Measurements from ENCODE around the gene FLNC. TPM values are rescaled to one million over a fixed set of nuclear protein-coding genes. Genes with fewer than 3 reads are reported as not detected.

Gene FLNC
- total and polyA plus RNA-seq, 2 of the 13 experiments (the other 11 are each of a cell fraction or from before 2014, with no cell fraction given), result 0.02 TPM; not detected in 1

DNA sequence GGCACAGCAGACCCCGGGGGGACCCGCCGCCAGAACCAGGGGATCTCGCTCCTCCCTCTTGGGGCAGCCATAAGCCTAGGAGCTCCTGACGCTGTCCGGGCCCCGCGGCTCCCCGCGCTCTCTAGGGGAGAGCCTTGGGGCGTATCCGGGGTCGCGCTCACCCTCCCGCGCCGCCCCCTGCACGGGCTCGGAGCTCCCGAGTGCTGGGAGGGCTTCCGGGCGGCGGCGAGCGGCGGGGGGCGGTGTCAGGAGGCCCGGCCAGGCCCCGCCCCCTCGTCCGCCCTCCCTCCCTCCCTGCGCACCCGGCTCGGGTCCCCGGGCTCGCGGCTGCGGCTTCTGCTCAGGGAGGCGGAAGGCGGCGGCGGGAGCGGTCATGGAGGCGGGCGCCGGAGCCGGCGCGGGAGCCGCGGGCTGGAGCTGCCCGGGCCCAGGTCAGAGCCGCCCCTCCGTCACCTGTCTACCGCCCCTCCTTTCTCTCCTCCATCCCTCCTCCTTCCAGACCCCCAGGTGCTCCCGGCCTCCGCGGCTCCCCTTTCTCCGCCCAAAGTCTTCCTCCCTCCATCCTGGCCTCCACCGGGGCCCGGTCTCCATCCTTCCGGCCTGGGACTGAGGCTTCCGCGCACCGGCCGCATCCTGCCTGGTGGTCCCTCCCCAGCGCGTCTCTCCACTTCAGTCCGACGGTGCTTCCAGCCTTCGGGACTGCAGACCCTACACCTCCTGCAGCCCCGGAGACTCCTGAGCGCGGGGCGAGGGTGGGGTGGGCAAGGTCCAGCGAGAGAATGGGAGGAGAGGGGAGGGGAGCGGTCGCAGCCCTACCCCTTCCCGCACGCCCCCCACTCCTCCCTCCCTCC, 38.9 kb upstream of the FLNC start, which contains the start of gene CCDC136 (continued):
- TF ChIP-seq, protein P1, sequence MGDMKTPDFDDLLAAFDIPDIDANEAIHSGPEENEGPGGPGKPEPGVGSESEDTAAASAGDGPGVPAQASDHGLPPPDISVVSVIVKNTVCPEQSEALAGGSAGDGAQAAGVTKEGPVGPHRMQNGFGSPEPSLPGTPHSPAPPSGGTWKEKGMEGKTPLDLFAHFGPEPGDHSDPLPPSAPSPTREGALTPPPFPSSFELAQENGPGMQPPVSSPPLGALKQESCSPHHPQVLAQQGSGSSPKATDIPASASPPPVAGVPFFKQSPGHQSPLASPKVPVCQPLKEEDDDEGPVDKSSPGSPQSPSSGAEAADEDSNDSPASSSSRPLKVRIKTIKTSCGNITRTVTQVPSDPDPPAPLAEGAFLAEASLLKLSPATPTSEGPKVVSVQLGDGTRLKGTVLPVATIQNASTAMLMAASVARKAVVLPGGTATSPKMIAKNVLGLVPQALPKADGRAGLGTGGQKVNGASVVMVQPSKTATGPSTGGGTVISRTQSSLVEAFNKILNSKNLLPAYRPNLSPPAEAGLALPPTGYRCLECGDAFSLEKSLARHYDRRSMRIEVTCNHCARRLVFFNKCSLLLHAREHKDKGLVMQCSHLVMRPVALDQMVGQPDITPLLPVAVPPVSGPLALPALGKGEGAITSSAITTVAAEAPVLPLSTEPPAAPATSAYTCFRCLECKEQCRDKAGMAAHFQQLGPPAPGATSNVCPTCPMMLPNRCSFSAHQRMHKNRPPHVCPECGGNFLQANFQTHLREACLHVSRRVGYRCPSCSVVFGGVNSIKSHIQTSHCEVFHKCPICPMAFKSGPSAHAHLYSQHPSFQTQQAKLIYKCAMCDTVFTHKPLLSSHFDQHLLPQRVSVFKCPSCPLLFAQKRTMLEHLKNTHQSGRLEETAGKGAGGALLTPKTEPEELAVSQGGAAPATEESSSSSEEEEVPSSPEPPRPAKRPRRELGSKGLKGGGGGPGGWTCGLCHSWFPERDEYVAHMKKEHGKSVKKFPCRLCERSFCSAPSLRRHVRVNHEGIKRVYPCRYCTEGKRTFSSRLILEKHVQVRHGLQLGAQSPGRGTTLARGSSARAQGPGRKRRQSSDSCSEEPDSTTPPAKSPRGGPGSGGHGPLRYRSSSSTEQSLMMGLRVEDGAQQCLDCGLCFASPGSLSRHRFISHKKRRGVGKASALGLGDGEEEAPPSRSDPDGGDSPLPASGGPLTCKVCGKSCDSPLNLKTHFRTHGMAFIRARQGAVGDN (CRISPR knock-in tag; IDR thresholded peaks at IDR 0.05), result peak; percentile 37; the same call in 1 of the 2 replicates
- no peak for TF ChIP-seq POLR2G (IDR thresholded peaks at IDR 0.05; ENCODE audit: low read depth, low read length)
- TF ChIP-seq GTF3A (CRISPR knock-in tag; conservative IDR thresholded peaks at IDR 0.05), result no peak
- no peak for TF ChIP-seq CEBPB (IDR thresholded peaks at IDR 0.05; ENCODE audit: borderline replicate concordance, low read depth, low read length)
- TF ChIP-seq, protein P2, sequence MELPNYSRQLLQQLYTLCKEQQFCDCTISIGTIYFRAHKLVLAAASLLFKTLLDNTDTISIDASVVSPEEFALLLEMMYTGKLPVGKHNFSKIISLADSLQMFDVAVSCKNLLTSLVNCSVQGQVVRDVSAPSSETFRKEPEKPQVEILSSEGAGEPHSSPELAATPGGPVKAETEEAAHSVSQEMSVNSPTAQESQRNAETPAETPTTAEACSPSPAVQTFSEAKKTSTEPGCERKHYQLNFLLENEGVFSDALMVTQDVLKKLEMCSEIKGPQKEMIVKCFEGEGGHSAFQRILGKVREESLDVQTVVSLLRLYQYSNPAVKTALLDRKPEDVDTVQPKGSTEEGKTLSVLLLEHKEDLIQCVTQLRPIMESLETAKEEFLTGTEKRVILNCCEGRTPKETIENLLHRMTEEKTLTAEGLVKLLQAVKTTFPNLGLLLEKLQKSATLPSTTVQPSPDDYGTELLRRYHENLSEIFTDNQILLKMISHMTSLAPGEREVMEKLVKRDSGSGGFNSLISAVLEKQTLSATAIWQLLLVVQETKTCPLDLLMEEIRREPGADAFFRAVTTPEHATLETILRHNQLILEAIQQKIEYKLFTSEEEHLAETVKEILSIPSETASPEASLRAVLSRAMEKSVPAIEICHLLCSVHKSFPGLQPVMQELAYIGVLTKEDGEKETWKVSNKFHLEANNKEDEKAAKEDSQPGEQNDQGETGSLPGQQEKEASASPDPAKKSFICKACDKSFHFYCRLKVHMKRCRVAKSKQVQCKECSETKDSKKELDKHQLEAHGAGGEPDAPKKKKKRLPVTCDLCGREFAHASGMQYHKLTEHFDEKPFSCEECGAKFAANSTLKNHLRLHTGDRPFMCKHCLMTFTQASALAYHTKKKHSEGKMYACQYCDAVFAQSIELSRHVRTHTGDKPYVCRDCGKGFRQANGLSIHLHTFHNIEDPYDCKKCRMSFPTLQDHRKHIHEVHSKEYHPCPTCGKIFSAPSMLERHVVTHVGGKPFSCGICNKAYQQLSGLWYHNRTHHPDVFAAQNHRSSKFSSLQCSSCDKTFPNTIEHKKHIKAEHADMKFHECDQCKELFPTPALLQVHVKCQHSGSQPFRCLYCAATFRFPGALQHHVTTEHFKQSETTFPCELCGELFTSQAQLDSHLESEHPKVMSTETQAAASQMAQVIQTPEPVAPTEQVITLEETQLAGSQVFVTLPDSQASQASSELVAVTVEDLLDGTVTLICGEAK (IDR thresholded peaks at IDR 0.05), result no peak
- TF ChIP-seq, protein P2 (CRISPR knock-in tag; IDR thresholded peaks at IDR 0.05), result no peak
- TF ChIP-seq, protein P3, sequence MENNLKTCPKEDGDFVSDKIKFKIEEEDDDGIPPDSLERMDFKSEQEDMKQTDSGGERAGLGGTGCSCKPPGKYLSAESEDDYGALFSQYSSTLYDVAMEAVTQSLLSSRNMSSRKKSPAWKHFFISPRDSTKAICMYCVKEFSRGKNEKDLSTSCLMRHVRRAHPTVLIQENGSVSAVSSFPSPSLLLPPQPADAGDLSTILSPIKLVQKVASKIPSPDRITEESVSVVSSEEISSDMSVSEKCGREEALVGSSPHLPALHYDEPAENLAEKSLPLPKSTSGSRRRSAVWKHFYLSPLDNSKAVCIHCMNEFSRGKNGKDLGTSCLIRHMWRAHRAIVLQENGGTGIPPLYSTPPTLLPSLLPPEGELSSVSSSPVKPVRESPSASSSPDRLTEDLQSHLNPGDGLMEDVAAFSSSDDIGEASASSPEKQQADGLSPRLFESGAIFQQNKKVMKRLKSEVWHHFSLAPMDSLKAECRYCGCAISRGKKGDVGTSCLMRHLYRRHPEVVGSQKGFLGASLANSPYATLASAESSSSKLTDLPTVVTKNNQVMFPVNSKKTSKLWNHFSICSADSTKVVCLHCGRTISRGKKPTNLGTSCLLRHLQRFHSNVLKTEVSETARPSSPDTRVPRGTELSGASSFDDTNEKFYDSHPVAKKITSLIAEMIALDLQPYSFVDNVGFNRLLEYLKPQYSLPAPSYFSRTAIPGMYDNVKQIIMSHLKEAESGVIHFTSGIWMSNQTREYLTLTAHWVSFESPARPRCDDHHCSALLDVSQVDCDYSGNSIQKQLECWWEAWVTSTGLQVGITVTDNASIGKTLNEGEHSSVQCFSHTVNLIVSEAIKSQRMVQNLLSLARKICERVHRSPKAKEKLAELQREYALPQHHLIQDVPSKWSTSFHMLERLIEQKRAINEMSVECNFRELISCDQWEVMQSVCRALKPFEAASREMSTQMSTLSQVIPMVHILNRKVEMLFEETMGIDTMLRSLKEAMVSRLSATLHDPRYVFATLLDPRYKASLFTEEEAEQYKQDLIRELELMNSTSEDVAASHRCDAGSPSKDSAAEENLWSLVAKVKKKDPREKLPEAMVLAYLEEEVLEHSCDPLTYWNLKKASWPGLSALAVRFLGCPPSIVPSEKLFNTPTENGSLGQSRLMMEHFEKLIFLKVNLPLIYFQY (CRISPR knock-in tag; IDR thresholded peaks at IDR 0.05; ENCODE audit: borderline replicate concordance), result no peak
- no peak for TF ChIP-seq NFRKB (IDR thresholded peaks at IDR 0.05)
- no peak for TF ChIP-seq WIZ (CRISPR knock-in tag; IDR thresholded peaks at IDR 0.05)
- no peak for TF ChIP-seq ZNF3 (CRISPR knock-in tag; IDR thresholded peaks at IDR 0.05)
- TF ChIP-seq ZNF879 (CRISPR knock-in tag; IDR thresholded peaks at IDR 0.05), result no peak
- TF ChIP-seq ZKSCAN5 (CRISPR knock-in tag; IDR thresholded peaks at IDR 0.05), result no peak
